WERI-Rb-1 (cell line): ENCODE data around the gene YWHAB.
"Not testable (repeated sequence)": the region's sequence is repeated elsewhere in the genome, so short reads cannot be mapped to it uniquely, and the experiment has no call there.

Experiments used
- DNase-seq: peaks from one replicate; pipeline ENCODE4 v3.0.0-alpha.2; 2020
- H3K27ac ChIP-seq: fragments of 250-450 bp; sonication (Bioruptor Pico); 2 replicates; pipeline ENCODE4 v1.5.1; 2020; ENCODE audit warnings: mild to moderate bottlenecking, moderate library complexity
- H3K27me3 ChIP-seq: fragments of 250-450 bp; sonication (Bioruptor Pico); 2 replicates; pipeline ENCODE4 v1.5.1; 2021; ENCODE audit warnings: mild to moderate bottlenecking, low read depth, moderate library complexity; ENCODE audit not compliant: insufficient read depth, severe bottlenecking
- H3K36me3 ChIP-seq: fragments of 250-450 bp; sonication (Bioruptor Pico); 2 replicates; pipeline ENCODE4 v1.5.1; 2020; ENCODE audit warnings: mild to moderate bottlenecking, moderate library complexity
- H3K4me3 ChIP-seq: 2 replicates; pipeline ENCODE4 v1.5.1; 2011; ENCODE audit warnings: low read depth, mild to moderate bottlenecking, control low read depth, low read length
- H3K9me3 ChIP-seq: fragments of 250-450 bp; sonication (Bioruptor Pico); 2 replicates; pipeline ENCODE4 v1.5.1; 2021; ENCODE audit warnings: mild to moderate bottlenecking, moderate library complexity; ENCODE audit not compliant: severe bottlenecking
- CTCF ChIP-seq: IDR thresholded peaks from 2 replicates; pipeline ENCODE4 v1.5.1; 2011; ENCODE audit warnings: low read depth, mild to moderate bottlenecking, control low read depth, inconsistent platforms, low read length

YWHAB gene

GRCh38 chr20:44861531-44862006 is 23.9 kb upstream of the YWHAB start:
- H3K27ac ChIP-seq: no peak overlapping the region
- H3K9me3 ChIP-seq: no peaks in the 10 kb centered on the region
- H3K36me3 ChIP-seq: no peaks in the 10 kb centered on the region
- no peak overlapping the region for H3K4me3 ChIP-seq
- no peaks in the 10 kb centered on the region for H3K27me3 ChIP-seq
- DNase-seq: no peak
- no peak for TF ChIP-seq CTCF

- H3K4me3 ChIP-seq: no peak overlapping the region
- H3K27me3 ChIP-seq: no peaks in the 10 kb centered on the region
- no peaks in the 10 kb centered on the region for H3K36me3 ChIP-seq
- no peak for TF ChIP-seq CTCF
- H3K27ac ChIP-seq: no peak overlapping the region
- H3K9me3 ChIP-seq: no peaks in the 10 kb centered on the region
- no peak for DNase-seq
Measured at GRCh38 chr20:44862286-44862685, 23.2 kb upstream of the YWHAB start.

GRCh38 chr20:44863365-44864084 is 22.0 kb upstream of the YWHAB start:
- peak; percentile 21 for DNase-seq
- H3K27me3 ChIP-seq, H3K9me3 ChIP-seq, H3K27ac ChIP-seq, H3K4me3 ChIP-seq, H3K36me3 ChIP-seq: not testable (repeated sequence)

GRCh38 chr20:44864493-44864892 is 21.0 kb upstream of the YWHAB start:
- not testable (repeated sequence) for H3K27ac ChIP-seq, H3K36me3 ChIP-seq, H3K27me3 ChIP-seq, H3K9me3 ChIP-seq, H3K4me3 ChIP-seq, DNase-seq

GRCh38 chr20:44866703-44867335 is 18.7 kb upstream of the YWHAB start:
- H3K27ac ChIP-seq: no peak overlapping the region
- DNase-seq: no peak
- H3K4me3 ChIP-seq: no peak overlapping the region
- TF ChIP-seq CTCF: no peak
- H3K27me3 ChIP-seq: no peaks in the 10 kb centered on the region
- H3K9me3 ChIP-seq: no peaks in the 10 kb centered on the region
- no peaks in the 10 kb centered on the region for H3K36me3 ChIP-seq

GRCh38 chr20:44869471-44869870 is 16.0 kb upstream of the YWHAB start:
- Histone ChIP-seq H3K27me3 (no peaks in the 10 kb centered on the region), H3K4me3 (no peak overlapping the region), H3K27ac (no peak overlapping the region), H3K36me3 (no peaks in the 10 kb centered on the region), H3K9me3 (no peaks in the 10 kb centered on the region)
- DNase-seq: no peak
- no peak for TF ChIP-seq CTCF

GRCh38 chr20:44882360-44882759 is 3.1 kb upstream of the YWHAB start:
- DNase-seq, H3K27ac ChIP-seq, H3K4me3 ChIP-seq, H3K9me3 ChIP-seq, H3K27me3 ChIP-seq, H3K36me3 ChIP-seq: not testable (repeated sequence)
